ENCODE results near the gene MRAP.

DNA sequence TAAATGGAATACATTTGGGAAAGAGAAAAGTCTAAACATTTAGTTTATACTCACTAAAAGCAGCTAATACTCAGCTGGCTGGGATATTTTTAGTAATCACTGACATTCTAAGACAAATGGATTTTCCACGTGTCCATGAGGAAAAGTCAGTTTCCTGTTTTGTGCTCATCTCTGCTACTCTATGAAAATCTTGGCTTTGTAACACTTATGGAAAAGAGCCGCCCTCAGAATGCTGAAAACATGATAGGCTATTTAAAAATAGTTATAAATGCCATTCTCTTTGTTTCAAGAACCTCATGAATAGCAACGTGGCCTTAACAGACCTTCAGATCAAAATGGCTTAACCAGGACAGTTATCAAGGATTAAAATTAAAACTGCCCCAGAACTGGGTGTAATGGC is 29.9 kb downstream of the MRAP start:
- no peak for TF ChIP-seq CTCF (IDR thresholded peaks at IDR 0.05; ENCODE audit: low read depth, low read length)
- TF ChIP-seq POLR2A (IDR thresholded peaks at IDR 0.05; ENCODE audit: extremely low read depth, insufficient read length): no peak
- TF ChIP-seq MYC (IDR thresholded peaks at IDR 0.05; ENCODE audit: low read depth, low read length): no peak
- TF ChIP-seq MAX (IDR thresholded peaks at IDR 0.05; ENCODE audit: low read depth, low read length): no peak

Measured in NB4 (cell line).